GM19372 (cell line): ENCODE measurements around the gene SRSF5.
A peak's percentile ranks its signal among the peaks of the same experiment; 100 is the strongest.
"Not testable (repeated sequence)": the region's sequence is repeated elsewhere in the genome, so short reads cannot be mapped to it uniquely, and the experiment has no call there.

Source experiments
- ATAC-seq: cut with Tn5 transposase; IDR thresholded peaks from one replicate; pipeline ENCODE4 v1.9.1; 2021; ENCODE audit warnings: mild to moderate bottlenecking, low read depth, moderate library complexity; ENCODE audit not compliant: unreplicated experiment

SRSF5 gene

GRCh38 chr14:69766984-69767368 lies at the start of gene SRSF5:
Gene SRSF5 (plus strand): TSS chr14:69767142. CDS start chr14:69768157, 1,015 bp downstream.
- peak; percentile 71 for ATAC-seq

GRCh38 chr14:69718614-69719013 lies 48.3 kb upstream of the SRSF5 start:
- not testable (repeated sequence) for ATAC-seq

GRCh38 chr14:69719501-69719951 lies 47.4 kb upstream of the SRSF5 start:
- no peak for ATAC-seq

GRCh38 chr14:69720912-69721311 lies 46.0 kb upstream of the SRSF5 start:
- no peak for ATAC-seq

- ATAC-seq: peak; percentile 77
Measured at GRCh38 chr14:69726761-69727511, 40.0 kb upstream of the SRSF5 start.

GRCh38 chr14:69727860-69728259 lies 39.1 kb upstream of the SRSF5 start:
- no peak for ATAC-seq

- ATAC-seq: not testable (repeated sequence)
Measured at GRCh38 chr14:69731919-69732598, 34.9 kb upstream of the SRSF5 start.

GRCh38 chr14:69736405-69736804 lies 30.5 kb upstream of the SRSF5 start:
- ATAC-seq: not testable (repeated sequence)

GRCh38 chr14:69741055-69741454 lies 25.9 kb upstream of the SRSF5 start:
- no peak for ATAC-seq

- ATAC-seq: no peak
Measured at GRCh38 chr14:69749956-69750355, 17.0 kb upstream of the SRSF5 start.

- ATAC-seq: no peak
Measured at GRCh38 chr14:69750495-69750894, 16.4 kb upstream of the SRSF5 start.

- ATAC-seq: no peak
Measured at GRCh38 chr14:69752773-69753172, 14.2 kb upstream of the SRSF5 start.

GRCh38 chr14:69753860-69754259 lies 13.1 kb upstream of the SRSF5 start:
- ATAC-seq: no peak

GRCh38 chr14:69754487-69754886 lies 12.5 kb upstream of the SRSF5 start:
- ATAC-seq: no peak

- no peak for ATAC-seq
Measured at GRCh38 chr14:69755296-69755695, 11.6 kb upstream of the SRSF5 start.

- no peak for ATAC-seq
Measured at GRCh38 chr14:69755784-69756183, 11.2 kb upstream of the SRSF5 start.

GRCh38 chr14:69756298-69756697 lies 10.6 kb upstream of the SRSF5 start:
- no peak for ATAC-seq

GRCh38 chr14:69760810-69761209 lies 6.1 kb upstream of the SRSF5 start:
- ATAC-seq: no peak

- no peak for ATAC-seq
Measured at GRCh38 chr14:69763761-69764510, 3.0 kb upstream of the SRSF5 start.

- peak; percentile 80 for ATAC-seq
Measured at GRCh38 chr14:69767369-69767999, 542 bp downstream of the SRSF5 start.

GRCh38 chr14:69768873-69769272 lies 1.9 kb downstream of the SRSF5 start:
- ATAC-seq: no peak
